HT1080 (cell line): ENCODE data around the gene HTRA1. TPM values are rescaled to one million over a fixed set of nuclear protein-coding genes. Genes with fewer than 3 reads are reported as not detected.

Source experiments
- DNase-seq: peaks from one replicate; pipeline ENCODE4 v3.0.0-alpha.2; 2015; ENCODE audit warnings: low read depth
- total RNA-seq: library from RNA; depleted of rRNA; stranded (reverse); fragments of >200 nt; shearing (Covaris generic); gene quantifications from 2 replicates; pipeline ENCODE4 v1.2.3, GENCODE V29; 2014

HTRA1 gene
- total RNA-seq, 1 experiment from 2014 or later: 41.7 TPM

GRCh38 chr10:122473116-122473515 lies 11.8 kb downstream of the HTRA1 start:
- DNase-seq: no peak

DNA sequence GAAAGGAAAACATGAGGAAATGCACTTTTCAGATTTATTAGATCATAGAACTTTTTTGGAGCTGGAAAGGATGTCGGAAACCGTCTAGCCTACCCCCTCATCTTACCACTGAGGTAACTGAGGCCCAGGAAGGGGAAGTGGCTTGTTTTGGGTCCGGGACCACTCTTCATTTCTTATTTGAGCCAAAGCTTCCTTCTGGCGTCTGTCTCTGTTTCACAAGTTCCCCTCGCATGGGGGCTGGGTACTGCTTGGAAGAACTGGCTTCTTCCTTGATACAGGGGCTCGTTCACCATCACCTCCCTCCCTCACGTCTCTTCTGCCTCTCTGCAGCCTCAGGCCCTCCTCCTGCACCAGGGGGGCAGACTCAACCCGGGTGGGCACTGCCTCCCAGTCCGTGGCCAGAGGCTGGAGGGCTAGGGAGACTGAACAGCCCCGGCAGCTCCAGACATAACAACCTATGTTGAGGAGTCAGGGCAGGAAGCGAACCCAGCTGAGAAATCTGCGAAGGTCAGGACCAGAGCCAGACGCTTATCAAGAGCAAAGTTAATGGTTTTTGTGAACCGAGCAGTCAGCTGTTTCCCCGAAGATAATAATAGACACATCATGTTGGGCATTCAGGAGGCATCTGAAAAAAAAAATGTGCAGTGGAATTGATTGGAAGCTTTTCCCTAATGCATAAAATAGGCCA lies 12.9 kb downstream of the HTRA1 start:
- no peak for DNase-seq

DNA sequence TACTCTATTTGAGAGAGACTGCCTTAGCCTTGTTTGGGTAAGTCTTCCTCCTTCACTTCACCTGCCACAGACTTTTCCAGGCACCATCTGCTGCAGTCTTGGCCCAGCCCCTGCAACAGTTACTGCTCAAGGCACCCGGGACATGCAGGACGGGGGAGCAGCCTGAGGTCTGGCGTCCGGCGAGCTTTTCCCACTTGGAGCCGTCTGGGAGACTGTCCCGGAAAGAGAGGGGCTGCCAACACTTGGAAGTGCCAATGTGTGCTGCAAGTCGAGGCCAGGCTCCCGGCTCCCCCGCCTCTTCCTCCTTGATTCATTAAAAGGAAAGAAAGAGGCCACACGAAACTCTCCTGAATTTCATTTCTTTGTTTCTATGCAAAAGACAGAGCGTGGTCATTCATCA lies 13.7 kb downstream of the HTRA1 start:
- DNase-seq: no peak

- no peak for DNase-seq
These were observed 14.4 kb downstream of the HTRA1 start for GRCh38 chr10:122475591-122476332.

GRCh38 chr10:122476333-122476695 lies 15.0 kb downstream of the HTRA1 start:
- no peak for DNase-seq

DNA sequence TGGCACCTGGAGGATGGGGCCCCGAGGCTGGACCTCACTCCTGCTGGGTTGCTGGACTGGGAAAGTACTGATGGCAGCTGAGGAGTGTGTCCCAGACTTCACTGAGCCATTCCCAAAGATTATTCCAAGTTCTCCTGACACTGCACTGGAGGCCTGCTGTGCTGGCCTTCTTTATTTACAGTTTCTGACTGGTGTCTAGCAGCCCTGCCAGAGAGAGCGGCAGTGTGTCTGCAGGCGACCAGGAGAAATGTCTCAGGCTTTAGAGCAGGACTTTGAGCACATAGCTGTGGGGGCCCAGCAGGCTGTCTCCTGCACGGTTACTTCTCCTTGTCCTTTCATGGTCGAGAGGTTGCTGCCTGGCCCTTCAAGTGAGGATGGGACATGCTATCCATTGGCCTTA lies 16.1 kb downstream of the HTRA1 start:
- no peak for DNase-seq

- no peak for DNase-seq
These were observed 17.6 kb downstream of the HTRA1 start for GRCh38 chr10:122478971-122479370.

DNA sequence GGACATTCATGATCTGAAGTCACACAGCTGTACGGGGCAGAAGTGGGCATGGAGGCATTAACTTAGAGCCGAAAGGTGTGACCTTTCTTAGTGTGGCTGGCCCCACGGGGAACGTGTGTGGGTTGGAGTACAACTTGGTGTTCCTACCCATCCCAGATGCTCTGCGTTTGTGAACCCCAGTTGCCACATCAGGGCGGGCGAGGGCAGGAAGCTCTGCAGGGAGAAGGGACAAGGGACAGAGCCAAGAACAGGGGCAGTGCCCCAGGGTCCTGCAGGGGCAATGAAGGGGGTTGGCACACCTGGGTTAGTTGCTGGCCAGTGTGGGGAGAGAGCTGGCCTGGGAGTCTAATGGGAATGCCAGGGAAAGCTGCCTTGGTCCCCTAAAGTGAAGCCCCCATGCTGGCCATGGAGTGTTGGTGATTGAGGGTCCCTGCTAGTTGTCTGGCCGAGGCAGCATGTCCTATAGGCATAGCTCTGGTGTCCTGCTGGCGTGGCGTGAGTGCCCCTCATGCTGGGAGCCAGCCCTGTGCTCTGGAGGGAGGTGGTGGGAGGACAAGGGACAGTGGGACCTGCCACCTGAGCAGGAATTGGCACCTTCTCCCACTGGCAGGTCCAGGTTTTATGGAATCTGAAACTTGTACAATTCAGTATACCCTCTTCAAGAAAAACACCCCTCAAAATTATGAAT lies 18.9 kb downstream of the HTRA1 start:
- DNase-seq: no peak

- DNase-seq: no peak
These were observed 20.1 kb downstream of the HTRA1 start for GRCh38 chr10:122481296-122482056.

DNA sequence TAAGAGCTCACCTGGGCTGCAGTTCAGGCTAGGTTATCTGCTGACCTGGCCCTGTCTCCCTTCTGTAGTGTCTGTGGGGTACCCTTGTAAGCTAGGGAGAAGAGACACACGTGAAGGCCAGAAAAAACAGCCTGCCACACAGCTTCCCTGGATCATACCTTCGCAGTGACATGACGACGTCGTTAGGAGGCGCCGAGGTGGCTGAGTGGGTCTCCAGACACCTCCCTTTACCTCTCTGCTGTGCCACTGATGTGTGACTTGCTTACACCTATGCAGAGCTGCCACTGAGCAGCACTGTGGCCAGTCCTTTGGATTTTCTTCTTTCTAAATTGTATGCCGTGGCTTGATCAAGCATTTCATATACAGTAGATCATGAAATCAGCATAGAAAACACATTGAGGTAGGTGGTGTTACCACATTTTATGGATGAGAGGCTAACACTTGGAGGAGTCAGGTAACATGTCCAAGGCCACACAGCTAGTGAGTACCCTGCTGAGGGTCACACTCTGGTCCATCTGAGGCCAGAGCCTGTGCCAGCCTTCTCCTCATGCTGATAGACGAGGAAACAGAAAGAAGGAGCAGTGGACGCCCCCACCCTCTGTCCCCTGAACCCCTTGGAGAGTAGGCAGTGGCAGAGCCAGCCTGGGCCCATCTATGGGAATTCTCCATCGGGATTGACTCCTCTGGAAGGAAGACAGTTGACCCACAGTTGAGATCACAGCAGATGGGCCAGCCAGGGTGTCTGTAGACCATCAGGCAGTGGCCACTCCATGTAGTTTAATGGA lies 23.1 kb downstream of the HTRA1 start:
- DNase-seq: no peak

DNA sequence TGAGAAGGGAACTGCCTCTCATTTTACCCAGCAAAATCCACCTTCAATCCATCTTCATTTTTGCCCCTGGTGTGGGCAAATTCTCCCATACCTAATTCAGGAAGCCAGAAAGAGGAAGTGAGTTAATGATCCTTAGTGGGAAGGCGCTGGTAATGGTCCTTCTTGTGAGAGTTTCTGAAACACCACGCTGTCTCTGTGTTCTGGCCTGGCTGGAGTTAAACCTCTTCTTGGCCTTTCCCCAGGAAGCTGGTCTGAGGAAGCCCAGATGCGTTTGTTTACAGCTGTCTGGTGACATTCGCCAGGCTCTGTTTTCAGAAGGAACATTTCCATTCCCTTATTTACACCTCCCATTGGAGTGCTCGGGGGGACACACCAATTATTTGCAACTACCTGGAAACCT lies 24.3 kb downstream of the HTRA1 start:
- no peak for DNase-seq

DNA sequence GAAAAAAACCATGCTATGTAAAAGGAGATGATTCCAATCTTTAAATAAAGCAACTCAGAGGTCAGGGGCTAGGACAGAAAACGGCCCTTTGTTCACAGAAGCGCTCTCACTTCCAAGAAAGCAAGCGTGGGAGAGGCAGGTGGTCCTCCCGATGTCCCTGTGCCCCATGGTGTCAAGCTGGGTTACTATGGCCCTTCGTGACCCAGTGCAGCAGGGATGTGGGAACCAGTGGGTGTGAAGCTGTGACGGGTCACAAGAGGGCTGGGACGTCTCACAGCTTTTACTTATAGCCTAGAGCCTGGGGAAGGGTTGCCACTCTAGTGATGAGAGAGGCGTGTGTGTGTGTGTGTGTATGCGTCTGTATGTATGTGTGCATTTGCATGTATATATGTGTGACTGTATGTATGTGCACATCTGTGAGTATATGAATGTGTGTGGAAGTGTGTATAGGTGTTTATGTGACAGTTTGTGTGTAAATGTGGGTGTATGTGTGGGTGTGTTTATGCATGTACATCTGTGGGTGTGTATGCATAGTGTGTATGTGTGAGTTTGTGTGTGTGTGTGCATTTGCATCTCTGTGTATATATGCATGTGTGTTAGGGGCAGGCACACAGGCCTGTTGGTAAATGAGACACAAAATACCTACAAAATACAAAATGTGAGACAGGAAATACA lies 25.2 kb downstream of the HTRA1 start:
- no peak for DNase-seq

- no peak for DNase-seq
These were observed 25.9 kb downstream of the HTRA1 start for GRCh38 chr10:122487174-122487765.

GRCh38 chr10:122490268-122490667 lies 28.9 kb downstream of the HTRA1 start:
- no peak for DNase-seq

DNA sequence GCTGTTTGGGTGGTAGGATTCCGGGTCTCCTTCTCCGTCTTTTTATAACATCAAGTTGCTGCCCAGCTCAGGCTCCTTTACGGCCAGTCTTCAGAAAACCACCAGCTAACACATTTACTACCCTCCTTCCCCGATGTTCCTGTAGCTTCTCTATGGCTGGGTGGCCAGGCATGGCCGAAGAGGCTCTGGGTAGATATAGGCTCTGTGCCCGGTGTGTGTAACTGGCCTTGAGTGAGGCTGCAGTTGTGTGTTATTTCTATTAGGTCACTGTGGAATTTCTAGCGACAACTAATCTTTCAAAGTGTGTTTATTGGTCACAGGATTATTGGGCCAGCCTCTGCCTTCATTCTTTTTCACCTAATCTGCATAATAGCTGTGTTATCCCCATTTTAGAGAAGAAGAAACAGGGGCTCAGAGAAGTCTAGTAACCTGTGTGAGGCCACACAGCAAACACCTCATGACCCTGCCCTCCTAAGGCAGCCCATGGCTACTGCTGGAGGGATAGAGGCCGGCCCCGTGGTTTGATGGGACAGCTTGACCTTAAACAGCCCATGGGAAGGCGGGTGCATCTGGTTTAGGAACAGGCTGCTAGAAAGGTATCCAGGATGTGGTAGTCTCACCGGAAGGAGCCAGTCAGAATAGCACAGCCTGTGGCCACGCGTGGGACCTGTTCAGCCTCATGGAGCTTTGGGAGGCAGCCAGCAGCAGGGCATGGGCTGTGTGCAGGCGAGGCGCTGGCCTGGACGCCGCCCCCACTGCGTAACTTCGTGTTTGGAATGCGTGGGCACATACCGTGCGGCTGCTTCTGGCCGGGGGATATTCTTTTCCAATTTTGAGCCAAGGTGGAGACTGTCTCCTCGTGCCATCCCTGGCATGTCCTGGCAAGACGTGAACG lies 29.7 kb downstream of the HTRA1 start:
- DNase-seq: no peak

GRCh38 chr10:122492006-122492405 lies 30.7 kb downstream of the HTRA1 start:
- DNase-seq: no peak

GRCh38 chr10:122492999-122493481 lies 31.7 kb downstream of the HTRA1 start:
- DNase-seq: no peak

DNA sequence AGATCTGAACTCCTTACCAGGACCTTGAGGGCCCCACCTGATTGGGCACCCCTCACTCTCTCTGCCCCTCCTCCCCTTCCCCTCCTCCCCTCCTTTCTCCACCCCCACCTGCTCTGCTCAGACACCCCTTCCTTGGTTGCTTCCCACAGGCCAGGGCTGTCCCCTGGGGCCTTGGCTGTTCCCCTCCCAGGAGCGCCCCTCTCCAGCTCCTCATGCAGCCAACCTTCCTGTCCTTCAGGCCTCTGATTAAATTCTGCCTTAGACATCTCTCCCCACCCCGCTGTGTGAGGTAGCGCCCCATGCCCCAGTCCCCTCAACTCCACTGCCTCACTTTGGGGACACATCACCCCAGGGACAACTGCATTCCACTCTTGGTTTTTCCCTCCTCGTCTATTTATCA lies 32.4 kb downstream of the HTRA1 start:
- no peak for DNase-seq
